Activated naive CD4-positive, alpha-beta T cell (primary cell): ENCODE results near the gene FAM240A.

Experiments
- DNase-seq, 4 experiments: peaks; one replicate each; lab custom pipeline; 2025; lab: John Stamatoyannopoulos, UW

Gene FAM240A

DNA sequence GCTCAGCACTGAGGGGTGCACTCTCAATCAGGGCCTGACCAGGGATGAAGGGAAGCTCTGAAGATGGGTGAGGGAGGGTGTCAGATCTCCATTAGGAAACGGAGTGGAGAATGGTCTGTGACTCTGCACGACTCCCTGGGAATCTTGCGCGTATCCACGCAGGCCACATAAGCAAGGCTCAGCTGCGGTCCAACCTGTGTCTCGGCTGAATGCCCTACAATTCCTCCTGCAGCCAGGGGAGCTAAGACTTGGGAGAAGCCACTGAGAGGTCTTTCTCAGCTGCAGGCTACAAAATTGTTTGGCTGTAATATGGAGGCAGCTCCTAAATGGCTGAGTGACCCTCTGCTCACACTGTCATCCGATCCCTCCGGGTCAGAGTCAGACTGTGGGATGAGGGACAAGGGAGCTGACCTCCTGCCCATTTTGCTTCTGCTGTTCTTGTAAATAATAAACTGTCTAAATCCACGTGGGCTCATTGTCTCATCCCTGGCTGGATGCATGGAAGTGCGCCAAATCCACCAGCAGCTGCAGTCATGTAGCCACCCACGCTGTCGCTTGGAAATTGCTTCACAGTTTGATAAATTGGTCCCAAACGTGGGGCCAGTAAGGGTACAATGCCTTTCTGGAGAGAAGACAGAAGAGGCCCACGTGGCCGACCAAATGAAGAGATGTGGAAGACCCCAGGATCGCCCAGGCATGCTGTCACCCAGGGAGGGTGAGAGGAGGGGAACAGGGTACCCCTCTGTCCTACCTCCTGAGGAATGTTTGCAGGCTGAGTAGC lies 50.6 kb downstream of the FAM240A start:
- no peak for DNase-seq

DNA sequence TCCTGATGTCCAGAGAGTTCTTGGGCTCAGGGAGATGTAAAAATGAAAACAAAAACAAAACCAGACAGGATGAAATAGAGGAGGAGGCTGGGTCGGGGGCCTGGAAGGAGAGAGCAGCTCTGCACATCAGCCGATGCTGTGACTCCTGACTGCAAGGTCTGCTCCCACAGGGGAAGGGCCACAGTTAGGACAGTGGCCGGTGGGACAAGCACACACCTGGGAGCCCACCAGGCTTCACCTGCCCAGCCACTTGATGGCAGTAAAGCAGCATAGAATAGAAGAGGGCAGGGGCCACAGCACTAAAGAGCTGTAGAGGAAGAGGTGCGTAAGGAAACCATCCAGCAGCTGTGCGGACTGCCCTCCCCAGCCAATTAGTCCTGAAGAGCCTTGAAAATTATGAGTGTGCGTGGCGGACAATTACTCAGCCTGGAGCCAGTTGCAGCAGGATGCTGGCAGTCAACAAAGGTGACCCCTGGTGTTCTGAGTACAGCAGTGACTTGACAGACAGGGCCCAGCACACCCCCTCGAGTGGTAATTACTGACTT lies 51.3 kb downstream of the FAM240A start:
- DNase-seq: no peak

DNA sequence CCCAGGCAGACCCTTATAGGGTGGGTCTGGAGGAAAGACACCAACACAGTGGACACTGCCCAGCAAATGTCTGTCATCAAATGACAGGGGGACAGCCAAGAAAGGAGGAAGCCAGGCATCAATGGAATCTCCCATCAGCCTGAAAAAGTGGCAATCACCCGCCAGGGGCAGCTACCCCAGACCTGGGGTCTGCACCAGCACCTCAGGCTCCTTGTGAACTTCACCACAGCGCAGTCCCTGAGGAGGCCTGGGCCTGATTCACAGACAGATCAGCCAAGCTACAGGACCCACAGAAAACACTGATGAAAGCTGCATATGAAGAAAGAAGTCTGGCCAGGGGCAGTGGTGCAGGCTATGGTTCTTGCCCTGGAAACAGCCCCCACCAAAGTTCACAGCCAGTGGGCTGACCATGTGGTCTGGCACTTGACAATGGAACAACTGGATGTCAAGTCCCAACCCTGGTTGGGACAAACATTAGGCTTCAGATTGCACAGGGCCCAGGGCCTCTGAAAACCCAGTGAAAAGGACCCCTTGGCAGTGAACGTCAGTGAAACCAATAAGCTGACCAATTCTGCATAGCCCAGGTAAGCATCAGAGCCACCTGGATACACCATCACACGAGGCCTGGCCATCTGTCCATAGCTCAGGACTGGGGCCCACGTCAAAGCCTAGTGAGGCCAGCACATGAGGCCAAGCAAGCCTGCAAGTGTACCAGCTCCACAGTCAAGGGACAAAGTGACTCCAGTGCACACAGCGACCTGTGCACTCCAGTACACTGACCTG lies 52.1 kb downstream of the FAM240A start:
- DNase-seq: no peak

DNA sequence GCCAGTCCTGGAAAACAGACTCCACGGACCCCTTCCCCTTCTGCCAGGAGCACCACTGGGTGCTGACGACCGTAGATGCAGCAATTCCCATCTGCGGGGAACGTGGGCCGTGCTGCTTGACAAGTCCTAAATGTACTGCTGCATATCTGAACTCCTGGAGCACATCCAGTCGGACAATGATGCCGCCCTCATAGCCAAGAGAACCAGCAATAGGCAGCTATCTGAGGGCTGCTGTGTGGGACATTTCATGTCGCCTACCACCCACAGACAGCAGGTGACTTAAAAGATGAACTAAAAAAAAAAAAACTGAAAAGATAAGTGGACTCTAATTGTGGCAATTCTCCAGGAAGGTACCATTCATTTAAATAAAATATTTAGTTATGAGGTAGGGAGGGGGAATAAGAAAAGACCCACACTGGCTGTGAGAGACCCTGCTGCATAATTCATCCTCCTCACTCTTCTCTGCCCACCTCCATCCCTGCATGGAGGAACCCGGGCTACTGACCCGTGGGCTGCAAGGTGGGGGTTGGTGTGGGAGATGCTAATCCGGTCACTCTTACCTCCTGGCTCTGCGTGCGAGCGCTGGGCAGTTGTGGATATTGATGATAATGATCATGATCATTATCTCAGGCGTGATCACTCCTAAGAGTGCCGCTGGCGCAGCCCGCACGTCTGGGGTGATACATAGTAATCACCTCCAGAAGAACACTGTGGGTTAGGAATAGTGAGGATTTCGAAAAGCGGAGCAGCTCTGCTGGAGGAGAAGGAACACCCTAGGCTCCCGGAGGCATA lies 52.8 kb downstream of the FAM240A start:
- no peak for DNase-seq

DNA sequence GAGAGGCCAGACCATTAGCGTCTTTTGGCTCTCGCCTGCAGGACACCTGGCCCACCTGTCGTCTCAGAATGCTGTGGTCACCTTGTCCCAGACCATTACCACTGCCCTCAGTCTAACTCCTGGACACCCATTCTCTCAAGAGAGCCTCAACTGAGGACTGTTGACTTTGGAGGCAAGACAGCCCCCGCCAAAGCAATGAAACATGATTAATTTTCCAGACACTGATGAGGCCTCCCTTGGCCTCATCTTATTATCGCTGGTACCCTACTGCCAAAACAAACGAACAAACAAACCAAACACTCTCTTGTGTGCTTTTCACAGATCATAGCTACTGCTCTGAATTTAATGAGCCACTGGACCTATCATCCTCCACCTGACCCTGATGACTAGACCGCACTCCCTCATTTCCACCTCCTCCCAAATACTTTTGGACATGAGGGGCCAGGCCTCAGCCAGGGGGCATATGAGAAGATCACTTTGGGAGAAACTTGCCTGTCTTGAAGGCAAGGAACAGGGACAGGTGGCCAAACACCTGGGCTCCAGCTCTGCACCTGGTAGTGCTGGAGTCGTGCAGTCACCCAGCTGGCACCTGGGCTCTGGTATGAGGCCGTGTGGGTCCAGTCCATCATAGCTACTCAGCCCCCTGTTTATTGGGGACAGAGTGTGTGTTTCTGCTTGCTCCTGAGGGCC lies 53.6 kb downstream of the FAM240A start:
- no peak for DNase-seq

DNA sequence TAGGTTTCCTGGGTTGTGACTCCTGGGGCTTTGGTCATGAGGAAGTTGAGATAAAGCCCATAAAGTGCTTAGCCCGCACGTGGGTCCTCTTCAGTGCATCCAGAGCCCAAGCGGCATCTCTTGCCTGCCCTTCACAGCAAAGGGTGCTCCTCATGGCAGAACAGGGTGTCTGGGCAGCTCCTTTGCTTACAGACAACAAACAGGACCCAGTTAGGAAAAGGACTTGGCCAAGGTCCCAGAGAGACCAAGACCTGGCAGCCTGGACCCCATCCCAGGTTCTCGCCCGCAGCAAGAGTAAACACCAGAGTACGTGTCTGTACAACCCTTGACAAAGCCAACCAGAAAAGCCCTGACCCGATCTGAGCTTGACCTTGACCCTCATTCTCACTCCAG lies 54.1 kb downstream of the FAM240A start:
- no peak for DNase-seq

DNA sequence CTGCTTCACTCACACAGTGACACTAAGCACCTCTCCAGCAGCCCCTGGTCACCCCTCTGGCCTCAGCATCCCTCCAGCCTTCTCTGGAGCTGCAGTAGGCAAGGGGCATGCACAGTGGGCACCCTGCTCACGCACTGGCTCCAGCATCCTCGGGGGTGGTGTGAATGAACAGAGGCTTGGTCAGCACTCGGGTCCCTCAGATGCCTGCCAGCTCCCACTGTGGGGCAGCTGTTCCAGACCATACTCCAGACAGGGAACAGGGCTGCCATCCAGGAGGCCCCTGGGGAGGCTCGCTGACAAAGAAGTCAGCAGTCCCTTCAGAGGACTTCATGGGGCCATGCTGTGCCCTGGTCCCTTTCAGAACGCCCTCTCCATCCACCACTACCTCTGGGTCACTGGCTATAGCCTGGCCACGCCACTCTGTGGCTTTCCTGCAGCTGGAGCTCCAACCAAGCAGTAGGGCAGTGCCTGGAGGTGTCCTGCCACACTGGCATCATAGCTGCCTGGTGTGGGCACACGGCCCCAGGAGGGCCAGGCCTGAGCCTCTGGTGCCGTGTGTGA lies 54.8 kb downstream of the FAM240A start:
- DNase-seq: no peak

DNA sequence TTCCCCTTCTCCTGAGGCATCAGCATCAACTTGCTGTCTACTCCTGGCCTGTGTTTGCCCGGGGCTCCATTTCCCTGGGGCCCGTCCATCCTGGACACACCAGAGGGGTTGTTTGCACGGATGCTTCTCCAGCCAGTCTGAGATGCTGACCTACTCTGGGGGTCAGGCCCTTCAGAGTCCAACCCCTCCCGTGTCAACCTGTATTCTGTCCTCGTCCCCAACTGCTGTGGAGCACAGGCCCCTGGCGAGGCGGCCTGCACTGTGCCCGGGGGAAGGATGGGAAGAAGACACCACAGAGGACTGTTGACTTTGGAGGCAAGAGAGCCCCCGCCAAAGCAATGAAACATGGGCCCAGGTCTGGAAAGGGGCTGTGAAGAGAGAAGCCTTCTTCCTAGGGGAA lies 55.3 kb downstream of the FAM240A start:
- DNase-seq: no peak

DNA sequence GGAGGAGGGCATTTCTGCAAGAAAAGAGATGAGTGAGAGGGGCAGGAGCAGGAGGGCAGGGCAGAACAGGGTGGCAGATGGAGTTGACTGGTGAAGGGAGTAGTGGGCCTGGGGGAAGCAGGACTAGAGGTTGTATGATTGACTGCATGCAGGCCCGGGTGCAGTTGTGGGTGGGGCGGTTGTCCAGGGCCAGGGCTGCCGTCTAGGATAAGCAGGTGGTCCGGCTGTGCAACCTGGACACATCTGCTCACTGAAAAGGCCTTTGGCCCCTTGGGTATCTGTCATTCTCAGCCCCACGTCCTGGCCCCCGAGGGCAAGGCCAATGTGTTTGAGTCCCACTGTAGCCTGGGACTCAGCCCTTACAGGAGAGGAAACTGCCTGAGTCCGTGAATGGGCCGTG lies 55.8 kb downstream of the FAM240A start:
- DNase-seq: no peak

DNA sequence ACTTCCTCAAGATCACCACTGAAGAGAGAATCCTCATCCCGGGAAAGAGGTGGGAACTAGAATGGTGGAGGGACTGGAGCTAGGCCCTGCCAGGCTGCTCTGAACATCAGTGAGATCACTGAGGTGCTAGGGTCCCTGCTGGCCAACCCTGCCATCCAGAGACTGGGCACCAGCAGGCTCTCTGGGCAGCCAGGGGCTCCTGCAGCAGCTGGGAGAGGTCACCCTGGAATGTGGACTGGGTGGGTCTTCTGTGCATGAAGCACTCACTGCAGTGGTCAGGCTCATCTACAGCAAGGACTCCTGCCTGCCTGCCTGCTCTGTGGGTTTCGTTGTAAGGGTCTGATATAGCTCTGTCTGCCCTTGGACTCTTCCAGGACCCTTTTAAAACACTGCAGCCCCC lies 56.3 kb downstream of the FAM240A start:
- no peak for DNase-seq

DNA sequence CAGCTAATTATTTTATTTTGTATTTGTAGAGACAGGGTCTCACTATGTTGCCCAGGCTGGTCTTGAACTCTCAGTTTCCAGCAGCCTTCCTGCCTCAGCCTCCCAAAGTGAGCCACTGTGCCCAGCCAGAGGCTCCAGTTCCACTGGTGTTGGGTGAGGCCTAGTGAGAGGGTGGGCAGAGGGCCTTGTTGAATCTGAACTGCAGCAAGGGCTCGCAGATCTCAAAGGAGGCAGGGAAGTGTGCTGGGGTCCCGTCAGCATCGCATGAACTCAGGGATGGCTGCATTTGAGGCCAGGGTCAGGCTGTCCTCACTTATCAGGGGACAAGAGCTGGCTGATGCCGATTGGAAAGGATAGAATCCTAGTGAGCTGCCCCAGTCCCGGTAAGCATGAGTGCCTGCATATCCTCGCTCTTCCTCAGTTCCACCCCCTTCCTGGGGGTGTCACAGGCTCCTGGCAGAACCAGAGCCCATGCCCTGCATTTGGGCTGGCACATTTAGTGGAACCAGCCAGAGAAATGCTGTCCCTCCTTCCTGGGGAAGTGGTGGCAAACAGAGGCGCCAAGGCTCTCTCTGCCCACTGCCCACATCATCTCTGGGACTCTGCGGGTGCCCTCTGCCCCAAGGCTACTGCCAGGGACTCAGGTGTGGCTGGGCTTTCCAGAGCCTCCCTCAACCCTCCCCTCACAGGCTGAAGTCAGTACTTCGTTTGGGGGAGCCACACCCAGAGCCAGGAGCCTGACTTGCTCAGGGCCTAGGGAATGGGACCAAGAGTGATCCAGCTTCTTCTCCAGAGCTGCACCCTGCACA lies 57.1 kb downstream of the FAM240A start:
- DNase-seq: no peak

DNA sequence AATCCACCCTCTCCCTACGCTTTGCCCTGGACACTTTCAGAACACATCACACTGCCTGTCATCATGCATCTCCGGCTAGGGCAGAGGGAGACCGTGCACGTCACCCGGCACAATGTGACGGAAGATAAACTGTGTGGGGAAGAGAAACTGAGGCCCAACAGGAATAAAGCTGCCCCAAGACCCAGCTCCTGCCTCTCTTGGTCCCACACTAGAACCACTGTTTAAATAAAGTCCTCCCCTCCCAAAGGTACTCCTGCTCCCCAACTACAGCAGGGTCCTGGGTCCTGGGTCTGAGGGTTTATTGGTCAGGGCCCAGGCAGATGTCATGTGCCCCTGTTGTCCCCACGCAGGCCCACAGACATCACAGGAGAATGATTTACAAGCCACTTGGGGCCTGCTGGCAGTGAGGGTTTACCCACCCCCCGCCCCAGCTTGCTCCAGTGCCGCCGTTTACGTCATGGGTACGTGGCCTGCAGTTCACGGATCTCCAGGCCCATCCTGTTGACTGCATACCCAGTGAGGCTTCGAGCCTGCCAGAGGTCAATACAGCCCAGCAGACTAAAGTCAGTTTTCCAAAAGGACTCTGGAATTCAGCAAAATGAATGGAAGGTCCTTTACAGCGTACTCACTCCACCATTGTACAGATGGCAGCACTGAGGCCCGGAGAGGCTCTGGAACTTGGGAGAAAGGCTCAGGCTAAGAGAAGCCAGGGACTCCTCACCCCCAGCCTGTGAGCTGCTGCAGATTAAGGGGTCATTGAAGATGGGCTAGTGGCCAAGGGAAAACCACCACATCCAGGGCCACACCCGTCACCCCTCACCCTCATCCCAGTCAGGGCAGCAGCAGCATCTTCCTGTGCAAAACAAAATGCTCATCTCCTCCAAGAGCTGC lies 57.9 kb downstream of the FAM240A start:
- DNase-seq: no peak

DNA sequence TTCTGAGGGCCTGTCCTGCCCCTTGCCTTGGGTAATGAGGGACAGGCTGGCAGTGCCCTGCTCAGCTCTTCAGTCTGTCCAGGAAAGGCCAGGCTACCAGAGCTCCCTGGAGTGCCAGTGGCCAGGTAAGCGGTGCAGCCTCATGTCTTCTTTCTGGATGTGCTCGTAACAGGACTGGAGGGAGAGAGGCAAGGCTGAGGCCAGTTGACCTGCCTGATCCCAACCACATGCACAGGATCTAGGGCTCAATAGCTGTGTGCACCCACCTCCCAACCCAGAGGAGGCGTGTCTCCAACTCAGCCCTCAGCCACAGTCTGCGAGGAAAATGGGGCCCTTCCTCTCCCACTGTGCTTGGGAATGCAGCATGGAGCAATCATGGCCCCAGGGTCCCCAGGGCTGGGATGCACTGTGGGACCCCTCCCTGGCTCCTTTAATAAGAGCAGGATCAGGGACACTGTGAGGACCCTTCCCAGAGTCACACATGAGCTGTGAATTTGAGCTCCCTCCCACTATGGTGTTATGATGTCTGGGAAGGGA lies 58.6 kb downstream of the FAM240A start:
- no peak for DNase-seq

DNA sequence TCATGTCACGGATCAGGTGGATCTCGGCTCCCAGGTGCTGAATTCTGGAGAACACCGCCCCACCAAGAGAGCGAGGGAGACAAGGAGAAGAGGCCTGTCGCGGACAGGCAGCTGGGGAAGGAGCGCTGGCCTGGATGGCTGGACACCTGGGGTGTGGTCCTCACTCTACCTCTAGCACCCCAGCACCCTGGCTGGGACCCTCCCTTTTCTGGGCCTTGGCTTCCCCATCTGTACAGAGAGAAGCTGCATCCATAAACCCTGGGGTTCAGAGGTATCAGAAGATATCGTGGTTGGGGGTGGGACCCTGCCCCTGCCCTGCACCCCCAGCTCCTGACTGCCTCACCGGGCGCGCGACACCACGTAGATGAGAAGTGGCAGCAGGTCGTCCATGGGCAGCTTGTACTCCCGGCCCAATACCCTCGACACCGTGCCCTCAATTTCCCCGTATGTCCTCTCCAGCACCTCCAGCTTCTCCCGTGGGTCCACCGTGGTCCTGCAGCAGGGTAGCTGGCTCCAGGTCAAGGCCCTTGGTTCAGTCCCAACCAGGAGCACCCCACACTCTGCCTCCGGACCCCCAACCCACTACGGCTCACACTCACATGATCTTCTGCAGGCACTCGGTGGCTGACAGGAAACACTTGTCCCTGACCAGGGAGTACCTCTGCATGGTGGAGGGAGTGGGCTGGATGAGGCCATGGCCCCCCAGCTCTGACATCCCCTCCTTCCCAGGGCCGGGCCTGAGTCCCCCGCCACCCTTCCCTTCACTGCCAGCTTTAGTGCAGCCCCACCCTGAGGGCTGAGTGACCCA lies 59.4 kb downstream of the FAM240A start:
- DNase-seq: no peak

DNA sequence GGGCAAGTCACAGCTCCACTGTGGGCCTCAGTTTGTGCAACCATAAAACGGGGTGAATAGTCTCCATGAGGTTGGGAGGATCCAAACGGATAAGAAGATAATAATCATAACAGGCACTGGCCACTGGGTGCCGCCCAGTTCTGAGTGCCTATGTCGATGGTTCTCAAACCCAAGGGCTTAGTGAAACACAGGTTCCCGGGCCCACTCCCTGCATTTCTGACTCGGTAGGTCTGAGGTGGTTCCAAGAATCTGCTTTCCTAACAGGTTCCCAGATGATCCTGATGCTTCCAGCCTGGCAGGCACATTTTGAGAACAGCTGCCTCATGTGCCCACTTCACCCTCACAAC lies 60.0 kb downstream of the FAM240A start:
- DNase-seq: no peak

DNA sequence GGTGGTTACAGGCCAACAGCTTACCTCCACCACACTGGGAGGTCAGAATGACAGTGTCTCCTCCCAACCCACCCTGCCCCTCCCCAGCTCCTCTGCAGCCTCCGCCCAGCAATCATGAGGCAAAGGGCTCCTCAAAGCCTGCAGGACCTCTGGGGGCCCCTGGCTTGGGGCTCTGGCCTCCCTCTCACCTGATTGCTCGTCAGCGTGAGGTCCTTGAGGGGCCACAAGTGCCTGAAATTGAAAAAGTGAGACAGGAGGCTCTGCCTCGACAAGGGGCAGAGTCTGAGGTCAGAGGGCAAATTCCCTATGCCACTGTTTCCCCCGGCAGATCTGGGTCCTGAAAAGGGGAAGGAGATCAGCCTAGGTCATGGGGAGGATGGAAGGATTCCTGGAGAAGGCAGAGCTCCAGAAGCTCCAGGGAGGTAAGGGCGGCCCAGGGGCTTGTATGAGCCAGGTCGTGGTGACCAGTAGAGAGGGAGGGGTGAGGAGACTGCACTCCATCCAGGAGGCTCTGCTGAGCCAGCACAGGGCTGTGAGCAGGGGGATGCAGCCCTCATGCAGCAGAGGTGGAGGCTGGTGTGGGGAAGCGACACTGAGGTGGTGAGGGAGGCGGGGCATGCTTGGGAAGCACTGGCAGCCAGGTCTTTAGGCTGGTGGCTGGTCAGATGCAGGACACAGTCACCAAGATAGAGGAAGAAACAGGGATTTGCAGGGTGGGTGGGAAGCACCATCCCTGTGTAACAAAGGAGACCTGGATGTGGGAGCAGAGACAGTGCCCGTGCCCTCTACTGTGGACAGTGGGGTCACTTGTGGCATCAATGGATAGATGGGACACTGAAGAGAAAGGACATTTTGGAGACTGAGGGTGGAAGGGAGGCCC lies 61.1 kb downstream of the FAM240A start:
- DNase-seq: no peak

DNA sequence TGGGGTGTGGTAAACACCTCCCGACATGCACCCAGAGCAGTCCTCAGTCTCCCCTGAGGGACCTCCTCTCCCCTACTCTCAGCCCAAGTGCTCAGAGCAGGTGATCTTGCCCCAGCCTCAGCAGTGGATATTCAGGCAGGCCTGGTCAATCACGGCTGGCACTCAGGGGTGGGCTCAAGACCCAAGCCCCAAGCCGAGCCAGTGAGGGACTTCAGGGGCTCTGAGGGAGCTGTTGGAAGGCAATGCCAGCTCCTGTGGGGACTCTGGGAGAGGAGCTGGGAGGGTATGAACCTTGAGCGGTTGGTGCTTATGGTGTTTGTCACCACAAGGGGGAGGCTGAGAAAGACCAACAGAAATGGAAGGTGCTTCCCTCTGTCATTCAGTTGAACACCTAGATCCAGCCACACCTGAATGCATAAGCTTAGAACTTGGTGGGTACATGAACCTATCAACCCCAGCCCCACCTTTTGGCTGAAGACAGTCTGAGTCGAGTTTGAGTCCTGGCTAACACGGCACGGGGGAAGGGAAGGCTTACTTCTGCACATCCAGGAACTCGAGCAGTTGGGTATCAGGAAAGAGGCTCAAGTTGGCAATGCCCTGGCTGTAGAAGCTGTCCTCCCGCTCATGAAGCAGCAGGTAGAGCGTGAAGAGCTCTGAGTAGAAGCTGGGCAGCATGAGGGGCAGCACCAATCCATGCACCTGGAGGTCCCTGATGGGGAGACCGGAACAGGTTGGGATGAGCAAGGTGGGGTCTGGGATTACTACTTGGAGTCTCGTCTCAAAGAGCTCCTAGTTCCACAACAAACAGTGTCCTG lies 61.9 kb downstream of the FAM240A start:
- no peak for DNase-seq
